ENCODE data around the gene KDELR1.
"Not testable (repeated sequence)": the region's sequence is repeated elsewhere in the genome, so short reads cannot be mapped to it uniquely, and the experiment has no call there.

Gene KDELR1

DNA sequence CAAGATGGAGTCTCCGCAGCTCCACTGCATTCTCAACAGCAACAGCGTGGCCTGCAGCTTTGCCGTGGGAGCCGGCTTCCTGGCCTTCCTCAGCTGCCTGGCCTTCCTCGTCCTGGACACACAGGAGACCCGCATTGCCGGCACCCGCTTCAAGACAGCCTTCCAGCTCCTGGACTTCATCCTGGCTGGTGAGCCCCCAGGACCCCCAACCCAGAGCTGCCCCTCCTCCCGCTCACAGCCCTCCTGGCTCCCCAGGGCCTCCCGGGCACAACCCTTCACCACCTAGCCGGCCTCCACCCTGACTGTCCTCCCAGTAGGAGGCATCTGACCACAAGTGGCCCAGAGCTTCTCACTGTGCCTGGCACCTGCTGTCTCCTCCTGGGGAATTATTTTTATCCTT lies 17.8 kb downstream of the KDELR1 start:
- no peak for DNase-seq (ENCODE audit: low read depth, low spot score)
- in situ Hi-C loops (cut with HindIII; ENCODE audit: low sequenced_read_pairs): no loop called here
- no peak for TF ChIP-seq CTCF (IDR thresholded peaks at IDR 0.05; ENCODE audit: low read depth, low read length)
- no peak overlapping the region for H3K4me3 ChIP-seq (ENCODE audit: low read depth, low read length)

DNA sequence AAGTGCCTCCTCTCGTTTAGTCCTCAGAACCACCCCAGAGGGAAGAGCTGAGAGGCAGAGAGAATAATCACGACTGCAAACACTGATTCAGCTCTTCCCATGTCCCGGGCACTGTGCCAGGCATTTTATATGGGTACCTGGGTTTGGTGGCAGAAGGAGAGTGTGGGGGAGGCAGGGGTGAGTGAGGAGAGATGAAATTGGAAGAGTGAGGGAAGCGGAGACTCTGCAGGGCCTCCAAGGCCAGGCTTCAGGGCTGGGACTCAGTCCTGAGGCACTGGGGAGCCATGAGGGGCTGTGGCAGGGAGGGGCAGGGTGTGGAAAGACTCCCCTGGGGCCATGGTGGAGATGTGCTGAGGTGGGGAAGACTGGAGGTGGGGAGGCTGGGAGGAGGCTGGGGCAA lies 18.4 kb downstream of the KDELR1 start:
- DNase-seq (ENCODE audit: low read depth, low spot score): no peak
- in situ Hi-C loops (cut with HindIII; ENCODE audit: low sequenced_read_pairs): no loop called here
- no peak for TF ChIP-seq CTCF (IDR thresholded peaks at IDR 0.05; ENCODE audit: low read depth, low read length)
- no peak overlapping the region for H3K4me3 ChIP-seq (ENCODE audit: low read depth, low read length)

- H3K4me3 ChIP-seq (ENCODE audit: low read depth, low read length); in situ Hi-C loops (cut with HindIII; ENCODE audit: low sequenced_read_pairs); DNase-seq (ENCODE audit: low read depth, low spot score): not testable (repeated sequence)
Measured at GRCh38 chr19:48371771-48372170, 19.6 kb downstream of the KDELR1 start.

DNA sequence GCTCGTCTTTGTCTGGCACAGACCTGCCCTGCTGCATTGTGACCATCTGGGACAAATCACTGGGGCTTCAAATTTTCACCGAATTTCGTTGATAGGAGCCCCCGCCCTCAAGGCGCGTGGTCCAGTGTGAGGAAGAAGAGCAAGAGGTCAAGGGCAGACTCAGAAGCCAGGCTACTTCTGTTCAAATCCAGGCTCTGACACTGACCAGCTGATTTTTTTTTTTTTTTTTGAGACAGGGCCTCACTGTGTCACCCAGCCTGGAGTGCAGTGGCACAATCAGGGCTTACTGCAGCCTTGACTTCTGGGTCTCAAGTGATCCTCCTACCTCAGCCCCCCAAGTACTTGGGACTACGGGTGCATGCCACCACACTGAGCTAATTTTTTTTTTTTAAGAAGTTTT lies 20.0 kb downstream of the KDELR1 start:
- no peak for TF ChIP-seq CTCF (IDR thresholded peaks at IDR 0.05; ENCODE audit: low read depth, low read length)

GRCh38 chr19:48370955-48371354 lies 20.4 kb downstream of the KDELR1 start:
- in situ Hi-C loops (cut with HindIII; ENCODE audit: low sequenced_read_pairs): no loop called here
- no peak overlapping the region for H3K4me3 ChIP-seq (ENCODE audit: low read depth, low read length)
- TF ChIP-seq CTCF (IDR thresholded peaks at IDR 0.05; ENCODE audit: low read depth, low read length): no peak
- no peak for DNase-seq (ENCODE audit: low read depth, low spot score)

More for the DNA sequence above, 20.0 kb downstream of the KDELR1 start:
- H3K4me3 ChIP-seq (ENCODE audit: low read depth, low read length): no peak overlapping the region
- no peak for DNase-seq (ENCODE audit: low read depth, low spot score)
- in situ Hi-C loops (cut with HindIII; ENCODE audit: low sequenced_read_pairs): no loop called here

DNA sequence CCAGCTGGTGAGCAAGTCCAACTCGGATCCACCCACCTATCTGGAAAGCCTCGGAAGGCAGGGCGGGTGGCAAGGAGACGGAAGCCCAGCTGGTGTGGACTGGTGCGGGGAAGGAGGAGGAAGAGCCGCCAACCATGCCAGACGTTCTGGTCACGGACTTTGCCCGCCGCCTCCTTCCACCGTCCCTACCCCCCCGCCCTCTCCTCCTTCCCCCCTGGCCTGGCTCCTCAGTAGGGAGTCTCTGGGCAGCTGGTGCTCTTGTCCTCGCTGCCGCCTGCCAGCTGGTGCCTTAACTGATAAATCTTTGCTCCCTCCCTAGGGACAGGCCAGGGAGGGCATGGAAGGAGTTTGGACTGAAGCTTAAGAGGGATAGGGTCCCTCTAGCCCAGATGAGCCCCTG lies 22.4 kb downstream of the KDELR1 start:
- in situ Hi-C loops (cut with HindIII; ENCODE audit: low sequenced_read_pairs): no loop called here
- no peak overlapping the region for H3K4me3 ChIP-seq (ENCODE audit: low read depth, low read length)
- no peak for DNase-seq (ENCODE audit: low read depth, low spot score)
- TF ChIP-seq CTCF (IDR thresholded peaks at IDR 0.05; ENCODE audit: low read depth, low read length): no peak

- in situ Hi-C loops (cut with HindIII; ENCODE audit: low sequenced_read_pairs): no loop called here
- no peak for DNase-seq (ENCODE audit: low read depth, low spot score)
- no peak overlapping the region for H3K4me3 ChIP-seq (ENCODE audit: low read depth, low read length)
- no peak for TF ChIP-seq CTCF (IDR thresholded peaks at IDR 0.05; ENCODE audit: low read depth, low read length)
Measured at GRCh38 chr19:48367855-48368254, 23.5 kb downstream of the KDELR1 start.

Data from astrocyte of the spinal cord (primary cell).